ENCODE data around the gene FRMD7.
"Not testable (repeated sequence)": the region's sequence is repeated elsewhere in the genome, so short reads cannot be mapped to it uniquely, and the experiment has no call there.

Gene FRMD7

GRCh38 chrX:132118358-132118757 lies 9.5 kb downstream of the FRMD7 start:
- H3K4me3 ChIP-seq (ENCODE audit: low read depth, low read length), result no peak overlapping the region
- TF ChIP-seq, protein P1, sequence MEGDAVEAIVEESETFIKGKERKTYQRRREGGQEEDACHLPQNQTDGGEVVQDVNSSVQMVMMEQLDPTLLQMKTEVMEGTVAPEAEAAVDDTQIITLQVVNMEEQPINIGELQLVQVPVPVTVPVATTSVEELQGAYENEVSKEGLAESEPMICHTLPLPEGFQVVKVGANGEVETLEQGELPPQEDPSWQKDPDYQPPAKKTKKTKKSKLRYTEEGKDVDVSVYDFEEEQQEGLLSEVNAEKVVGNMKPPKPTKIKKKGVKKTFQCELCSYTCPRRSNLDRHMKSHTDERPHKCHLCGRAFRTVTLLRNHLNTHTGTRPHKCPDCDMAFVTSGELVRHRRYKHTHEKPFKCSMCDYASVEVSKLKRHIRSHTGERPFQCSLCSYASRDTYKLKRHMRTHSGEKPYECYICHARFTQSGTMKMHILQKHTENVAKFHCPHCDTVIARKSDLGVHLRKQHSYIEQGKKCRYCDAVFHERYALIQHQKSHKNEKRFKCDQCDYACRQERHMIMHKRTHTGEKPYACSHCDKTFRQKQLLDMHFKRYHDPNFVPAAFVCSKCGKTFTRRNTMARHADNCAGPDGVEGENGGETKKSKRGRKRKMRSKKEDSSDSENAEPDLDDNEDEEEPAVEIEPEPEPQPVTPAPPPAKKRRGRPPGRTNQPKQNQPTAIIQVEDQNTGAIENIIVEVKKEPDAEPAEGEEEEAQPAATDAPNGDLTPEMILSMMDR (IDR thresholded peaks at IDR 0.05; ENCODE audit: borderline replicate concordance, insufficient read depth, low read depth, low read length), result no peak

GRCh38 chrX:132115792-132116191 lies 12.0 kb downstream of the FRMD7 start:
- TF ChIP-seq, protein P1 (IDR thresholded peaks at IDR 0.05; ENCODE audit: borderline replicate concordance, insufficient read depth, low read depth, low read length), result no peak

DNA sequence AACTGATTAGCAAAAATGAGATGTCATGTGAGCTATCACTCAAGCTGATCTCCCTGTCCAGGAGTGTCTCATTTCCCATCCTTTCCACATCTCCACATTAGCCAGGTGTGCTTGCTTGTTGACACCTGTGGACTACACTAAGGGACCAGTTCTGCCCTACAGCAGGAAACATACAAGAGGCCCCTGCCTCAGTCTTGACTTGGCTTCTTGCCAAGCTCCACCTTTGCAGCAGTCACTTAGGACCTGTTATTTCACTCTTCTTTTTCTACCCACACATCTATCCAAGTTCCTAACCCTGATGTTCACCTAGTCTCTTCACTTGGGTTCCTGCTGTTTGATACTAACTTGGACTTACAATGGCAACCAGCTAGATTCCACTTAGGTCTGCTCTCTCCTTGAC lies 13.2 kb downstream of the FRMD7 start:
- TF ChIP-seq, protein P1 (IDR thresholded peaks at IDR 0.05; ENCODE audit: borderline replicate concordance, insufficient read depth, low read depth, low read length), result no peak
- H3K4me3 ChIP-seq (ENCODE audit: low read depth, low read length), result no peak overlapping the region

More at GRCh38 chrX:132115792-132116191, 12.0 kb downstream of the FRMD7 start:
- no peak overlapping the region for H3K4me3 ChIP-seq (ENCODE audit: low read depth, low read length)

DNA sequence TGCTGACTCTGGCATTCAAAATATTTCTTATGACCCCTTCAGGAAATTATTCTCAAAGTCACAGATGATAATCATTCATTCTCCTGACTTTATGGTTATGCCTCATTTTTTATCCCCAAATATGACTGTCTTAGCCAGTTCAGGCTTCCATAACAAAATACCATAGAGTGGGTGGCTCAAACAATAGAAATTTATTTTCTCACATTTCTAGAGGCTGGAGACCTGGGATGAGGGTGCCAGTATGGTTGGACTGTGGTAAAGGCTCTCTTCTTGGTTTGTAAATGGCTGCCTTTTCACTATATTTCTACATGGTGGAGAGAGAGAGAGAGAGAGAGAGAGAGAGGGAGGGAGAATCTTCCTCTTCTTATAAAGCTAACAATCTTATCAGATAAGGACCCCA lies 20.5 kb downstream of the FRMD7 start:
- TF ChIP-seq, protein P1 (IDR thresholded peaks at IDR 0.05; ENCODE audit: borderline replicate concordance, insufficient read depth, low read depth, low read length), result no peak
- no peak overlapping the region for H3K4me3 ChIP-seq (ENCODE audit: low read depth, low read length)

- no peak overlapping the region for H3K4me3 ChIP-seq (ENCODE audit: low read depth, low read length)
These were observed 26.0 kb downstream of the FRMD7 start for GRCh38 chrX:132101799-132102198.

GRCh38 chrX:132101206-132101605 lies 26.6 kb downstream of the FRMD7 start:
- TF ChIP-seq, protein P1 (IDR thresholded peaks at IDR 0.05; ENCODE audit: borderline replicate concordance, insufficient read depth, low read depth, low read length), result no peak
- no peak overlapping the region for H3K4me3 ChIP-seq (ENCODE audit: low read depth, low read length)

More at GRCh38 chrX:132101799-132102198, 26.0 kb downstream of the FRMD7 start:
- TF ChIP-seq, protein P1 (IDR thresholded peaks at IDR 0.05; ENCODE audit: borderline replicate concordance, insufficient read depth, low read depth, low read length), result no peak

DNA sequence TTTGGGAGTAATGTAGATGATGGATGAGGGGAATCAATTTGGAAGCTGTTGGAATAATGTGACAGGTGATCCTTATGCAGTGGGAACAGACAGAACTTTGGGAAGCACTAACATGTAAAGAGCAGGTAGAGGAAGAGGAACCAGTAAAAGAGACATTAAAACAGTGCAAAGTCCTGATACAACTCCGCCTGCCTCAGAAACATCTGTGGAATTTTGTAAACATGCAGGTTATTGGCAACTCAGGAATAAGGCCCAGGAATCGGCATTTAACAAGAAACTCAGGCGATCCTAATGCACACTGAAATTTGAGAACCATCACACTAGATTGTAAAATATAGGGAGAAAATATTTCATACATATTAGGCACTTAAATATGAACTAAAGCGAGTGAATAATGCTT lies 29.1 kb downstream of the FRMD7 start:
- H3K4me3 ChIP-seq (ENCODE audit: low read depth, low read length), result not testable (repeated sequence)

DNA sequence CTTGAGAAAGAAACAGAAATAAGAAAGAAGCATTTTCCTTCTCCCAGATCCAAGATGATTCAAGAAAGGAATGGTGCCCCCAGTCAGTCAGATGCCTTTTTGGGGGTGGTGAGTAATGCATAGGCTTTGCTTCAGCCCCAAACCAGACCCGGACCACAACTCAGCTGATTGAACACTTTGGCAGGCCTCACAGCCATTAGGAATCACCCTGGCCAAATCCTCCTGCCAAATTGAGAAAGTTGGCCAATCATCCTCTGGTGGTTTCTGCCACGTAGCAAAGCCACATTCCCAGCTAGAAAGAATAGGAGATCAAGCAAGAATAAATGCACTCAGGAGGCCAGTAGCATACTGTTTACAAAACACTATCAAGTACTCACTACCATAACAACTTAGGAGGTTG lies 33.7 kb downstream of the FRMD7 start:
- H3K4me3 ChIP-seq (ENCODE audit: low read depth, low read length), result no peak overlapping the region
- TF ChIP-seq, protein P1 (IDR thresholded peaks at IDR 0.05; ENCODE audit: borderline replicate concordance, insufficient read depth, low read depth, low read length), result no peak

All from GM12875 (cell line).